ENCODE results near the gene CD160. TPM values are rescaled to one million over a fixed set of nuclear protein-coding genes. Genes with fewer than 3 reads are reported as not detected.

Gene CD160
- total RNA-seq, 1 donor from 2014 or later, result not detected

DNA sequence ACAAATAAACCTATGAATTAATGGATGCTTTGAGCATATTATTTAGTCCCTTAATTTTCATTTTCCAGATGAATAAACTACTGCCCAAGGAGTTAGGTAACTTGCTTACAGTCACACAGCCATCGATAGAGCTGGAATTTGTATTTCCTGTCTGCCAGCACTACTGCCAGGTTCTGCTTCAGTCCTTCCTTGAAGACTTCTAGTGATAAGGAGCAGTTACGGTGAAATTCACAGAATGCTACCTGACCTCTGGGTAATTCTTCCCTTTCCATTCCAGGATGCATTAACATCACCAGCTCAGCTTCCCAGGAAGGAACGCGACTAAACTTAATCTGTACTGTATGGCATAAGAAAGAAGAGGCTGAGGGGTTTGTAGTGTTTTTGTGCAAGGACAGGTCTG lies 11.2 kb downstream of the CD160 start:
- TF ChIP-seq CTCF (IDR thresholded peaks at IDR 0.05; ENCODE audit: partially characterized antibody, unreplicated experiment), result no peak
- H3K27me3 Mint-ChIP-seq (ENCODE audit: unreplicated experiment), result peaks cover 3% of the 10 kb centered on the region
- H3K4me1 Mint-ChIP-seq (ENCODE audit: low read depth, unreplicated experiment), result peaks cover 8% of the 10 kb centered on the region
- no peak for DNase-seq
- H3K4me3 Mint-ChIP-seq (ENCODE audit: unreplicated experiment), result no peak overlapping the region
- H3K36me3 Mint-ChIP-seq (ENCODE audit: unreplicated experiment), result no peaks in the 10 kb centered on the region
- H3K27ac Mint-ChIP-seq (ENCODE audit: unreplicated experiment), result no peak overlapping the region
- no peaks in the 10 kb centered on the region for H3K9me3 Mint-ChIP-seq (ENCODE audit: unreplicated experiment)

DNA sequence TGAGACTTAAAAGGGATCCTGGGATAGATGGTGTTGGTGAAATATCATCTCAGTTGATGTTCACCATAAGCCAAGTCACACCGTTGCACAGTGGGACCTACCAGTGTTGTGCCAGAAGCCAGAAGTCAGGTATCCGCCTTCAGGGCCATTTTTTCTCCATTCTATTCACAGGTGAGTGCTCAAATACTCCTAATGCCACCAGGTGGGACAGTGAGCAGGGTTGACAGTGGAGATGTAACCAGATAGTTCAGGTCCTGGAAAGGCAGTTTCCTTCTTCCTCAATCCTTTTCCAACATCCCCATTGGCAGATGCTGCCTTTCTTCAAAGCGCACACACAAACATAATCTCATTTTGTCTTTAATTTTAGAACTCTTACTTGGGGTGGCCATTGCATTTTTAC lies 11.6 kb downstream of the CD160 start:
- Mint-ChIP-seq H3K4me1 (ENCODE audit: low read depth, unreplicated experiment) (peaks cover 8% of the 10 kb centered on the region), H3K36me3 (ENCODE audit: unreplicated experiment) (no peaks in the 10 kb centered on the region), H3K4me3 (ENCODE audit: unreplicated experiment) (no peak overlapping the region), H3K27ac (ENCODE audit: unreplicated experiment) (no peak overlapping the region), H3K27me3 (ENCODE audit: unreplicated experiment) (peaks cover 3% of the 10 kb centered on the region), H3K9me3 (ENCODE audit: unreplicated experiment) (no peaks in the 10 kb centered on the region)
- no peak for TF ChIP-seq CTCF (IDR thresholded peaks at IDR 0.05; ENCODE audit: partially characterized antibody, unreplicated experiment)
- DNase-seq, result no peak

DNA sequence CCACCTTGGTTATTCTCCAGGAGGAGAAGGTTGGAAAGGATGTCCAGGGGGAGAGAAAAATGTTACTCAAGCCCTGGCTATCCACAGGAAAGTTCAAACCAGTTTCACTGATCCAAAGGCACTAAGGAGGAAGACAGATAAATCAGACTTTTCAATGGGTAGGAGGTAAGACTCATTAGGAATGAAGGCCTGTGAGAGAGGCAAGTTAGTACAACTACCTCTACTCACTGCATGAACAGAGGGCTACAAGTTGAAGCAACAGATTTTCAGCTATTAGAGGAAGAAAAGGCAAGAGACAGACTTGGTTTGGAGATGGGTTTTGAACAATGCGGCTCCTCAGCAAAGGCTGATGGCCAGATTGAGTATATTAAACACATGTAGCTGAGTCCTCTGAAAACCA lies 16.9 kb downstream of the CD160 start:
- no peak overlapping the region for H3K4me3 Mint-ChIP-seq (ENCODE audit: unreplicated experiment)

GRCh38 chr1:145740269-145740668 lies 21.0 kb downstream of the CD160 start:
- no peak overlapping the region for H3K4me3 Mint-ChIP-seq (ENCODE audit: unreplicated experiment)
- DNase-seq, result no peak
- H3K36me3 Mint-ChIP-seq (ENCODE audit: unreplicated experiment), result no peaks in the 10 kb centered on the region
- no peak for TF ChIP-seq CTCF (IDR thresholded peaks at IDR 0.05; ENCODE audit: partially characterized antibody, unreplicated experiment)
- no peaks in the 10 kb centered on the region for H3K27me3 Mint-ChIP-seq (ENCODE audit: unreplicated experiment)
- H3K9me3 Mint-ChIP-seq (ENCODE audit: unreplicated experiment), result no peaks in the 10 kb centered on the region
- no peaks in the 10 kb centered on the region for H3K4me1 Mint-ChIP-seq (ENCODE audit: low read depth, unreplicated experiment)
- no peak overlapping the region for H3K27ac Mint-ChIP-seq (ENCODE audit: unreplicated experiment)

More for the DNA sequence above, 16.9 kb downstream of the CD160 start:
- DNase-seq, result no peak
- H3K4me1 Mint-ChIP-seq (ENCODE audit: low read depth, unreplicated experiment), result no peaks in the 10 kb centered on the region
- TF ChIP-seq CTCF (IDR thresholded peaks at IDR 0.05; ENCODE audit: partially characterized antibody, unreplicated experiment), result no peak
- no peak overlapping the region for H3K27ac Mint-ChIP-seq (ENCODE audit: unreplicated experiment)
- H3K27me3 Mint-ChIP-seq (ENCODE audit: unreplicated experiment), result peaks cover 3% of the 10 kb centered on the region
- no peaks in the 10 kb centered on the region for H3K36me3 Mint-ChIP-seq (ENCODE audit: unreplicated experiment)
- H3K9me3 Mint-ChIP-seq (ENCODE audit: unreplicated experiment), result no peaks in the 10 kb centered on the region

DNA sequence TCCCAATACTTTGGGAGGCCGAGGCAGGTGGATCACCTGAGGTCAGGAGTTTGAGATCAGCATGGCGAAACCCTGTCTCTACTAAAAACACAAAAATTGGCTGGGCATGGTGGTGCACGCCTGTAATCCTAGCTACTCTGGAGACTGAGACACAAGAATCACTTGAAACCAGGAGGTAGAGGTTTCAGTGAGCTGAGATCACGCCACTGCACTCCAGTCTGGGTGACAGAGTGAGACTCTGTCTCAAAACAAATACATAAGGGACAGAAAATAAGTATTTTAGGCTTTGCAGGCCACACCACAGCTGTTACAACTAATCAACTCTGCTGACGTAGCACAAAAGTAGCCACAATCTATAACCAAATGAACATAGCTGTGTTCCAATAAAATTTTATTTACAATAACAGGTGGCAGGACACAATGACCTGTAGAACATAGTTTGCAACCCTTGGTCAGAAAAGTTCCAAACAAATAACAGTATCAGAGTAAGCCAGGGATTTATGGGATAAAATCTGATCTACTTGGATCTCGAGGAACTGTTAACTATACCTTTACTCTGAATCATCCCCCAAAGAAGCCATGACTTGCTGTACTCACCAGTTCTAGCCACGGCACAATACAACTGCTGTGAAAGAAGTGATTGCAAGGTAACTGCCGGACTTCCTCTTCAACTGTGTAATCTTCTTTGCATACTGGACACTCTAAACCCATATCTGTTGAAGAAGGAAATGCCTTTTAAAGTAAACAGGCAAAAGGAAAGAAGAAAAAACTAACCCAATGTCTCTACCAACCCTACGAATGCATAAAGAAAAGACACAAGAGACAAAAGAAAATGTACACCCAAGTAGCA lies 28.3 kb downstream of the CD160 start:
- Mint-ChIP-seq H3K4me1 (ENCODE audit: low read depth, unreplicated experiment) (no peaks in the 10 kb centered on the region), H3K36me3 (ENCODE audit: unreplicated experiment) (no peaks in the 10 kb centered on the region), H3K27ac (ENCODE audit: unreplicated experiment) (no peak overlapping the region), H3K27me3 (ENCODE audit: unreplicated experiment) (no peaks in the 10 kb centered on the region), H3K4me3 (ENCODE audit: unreplicated experiment) (no peak overlapping the region), H3K9me3 (ENCODE audit: unreplicated experiment) (no peaks in the 10 kb centered on the region)
- no peak for TF ChIP-seq CTCF (IDR thresholded peaks at IDR 0.05; ENCODE audit: partially characterized antibody, unreplicated experiment)
- DNase-seq, result no peak

All from glutamatergic neuron (in vitro differentiated cells).